ENCODE measurements around the gene CCL15. TPM values are rescaled to one million over a fixed set of nuclear protein-coding genes. Genes with fewer than 3 reads are reported as not detected.

The CCL15 gene
- total RNA-seq, 4 donors from 2014 or later = not detected

DNA sequence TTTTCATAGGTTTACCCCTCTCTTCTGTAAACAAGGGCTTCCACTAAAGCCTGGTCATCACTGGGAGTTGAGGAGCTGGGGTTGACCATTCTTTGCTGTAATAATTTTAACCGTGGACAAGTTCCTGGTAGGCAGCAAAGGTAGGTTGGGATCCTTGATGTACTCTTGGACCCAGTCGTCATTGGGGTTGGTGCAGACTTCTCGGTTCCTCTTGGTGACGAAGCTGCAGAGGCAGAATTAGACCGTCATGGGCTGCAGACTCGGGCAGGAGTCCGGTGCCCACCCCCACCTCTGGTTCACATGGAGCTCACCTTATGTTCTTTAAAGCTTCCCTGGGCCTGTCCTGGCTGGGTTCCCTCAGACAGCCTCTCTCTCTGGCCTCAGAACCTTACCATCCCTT, 23.8 kb downstream of the CCL15 start:
- TF ChIP-seq, protein P1, sequence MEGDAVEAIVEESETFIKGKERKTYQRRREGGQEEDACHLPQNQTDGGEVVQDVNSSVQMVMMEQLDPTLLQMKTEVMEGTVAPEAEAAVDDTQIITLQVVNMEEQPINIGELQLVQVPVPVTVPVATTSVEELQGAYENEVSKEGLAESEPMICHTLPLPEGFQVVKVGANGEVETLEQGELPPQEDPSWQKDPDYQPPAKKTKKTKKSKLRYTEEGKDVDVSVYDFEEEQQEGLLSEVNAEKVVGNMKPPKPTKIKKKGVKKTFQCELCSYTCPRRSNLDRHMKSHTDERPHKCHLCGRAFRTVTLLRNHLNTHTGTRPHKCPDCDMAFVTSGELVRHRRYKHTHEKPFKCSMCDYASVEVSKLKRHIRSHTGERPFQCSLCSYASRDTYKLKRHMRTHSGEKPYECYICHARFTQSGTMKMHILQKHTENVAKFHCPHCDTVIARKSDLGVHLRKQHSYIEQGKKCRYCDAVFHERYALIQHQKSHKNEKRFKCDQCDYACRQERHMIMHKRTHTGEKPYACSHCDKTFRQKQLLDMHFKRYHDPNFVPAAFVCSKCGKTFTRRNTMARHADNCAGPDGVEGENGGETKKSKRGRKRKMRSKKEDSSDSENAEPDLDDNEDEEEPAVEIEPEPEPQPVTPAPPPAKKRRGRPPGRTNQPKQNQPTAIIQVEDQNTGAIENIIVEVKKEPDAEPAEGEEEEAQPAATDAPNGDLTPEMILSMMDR (IDR thresholded peaks at IDR 0.05; ENCODE audit: low read depth) = no peak

DNA sequence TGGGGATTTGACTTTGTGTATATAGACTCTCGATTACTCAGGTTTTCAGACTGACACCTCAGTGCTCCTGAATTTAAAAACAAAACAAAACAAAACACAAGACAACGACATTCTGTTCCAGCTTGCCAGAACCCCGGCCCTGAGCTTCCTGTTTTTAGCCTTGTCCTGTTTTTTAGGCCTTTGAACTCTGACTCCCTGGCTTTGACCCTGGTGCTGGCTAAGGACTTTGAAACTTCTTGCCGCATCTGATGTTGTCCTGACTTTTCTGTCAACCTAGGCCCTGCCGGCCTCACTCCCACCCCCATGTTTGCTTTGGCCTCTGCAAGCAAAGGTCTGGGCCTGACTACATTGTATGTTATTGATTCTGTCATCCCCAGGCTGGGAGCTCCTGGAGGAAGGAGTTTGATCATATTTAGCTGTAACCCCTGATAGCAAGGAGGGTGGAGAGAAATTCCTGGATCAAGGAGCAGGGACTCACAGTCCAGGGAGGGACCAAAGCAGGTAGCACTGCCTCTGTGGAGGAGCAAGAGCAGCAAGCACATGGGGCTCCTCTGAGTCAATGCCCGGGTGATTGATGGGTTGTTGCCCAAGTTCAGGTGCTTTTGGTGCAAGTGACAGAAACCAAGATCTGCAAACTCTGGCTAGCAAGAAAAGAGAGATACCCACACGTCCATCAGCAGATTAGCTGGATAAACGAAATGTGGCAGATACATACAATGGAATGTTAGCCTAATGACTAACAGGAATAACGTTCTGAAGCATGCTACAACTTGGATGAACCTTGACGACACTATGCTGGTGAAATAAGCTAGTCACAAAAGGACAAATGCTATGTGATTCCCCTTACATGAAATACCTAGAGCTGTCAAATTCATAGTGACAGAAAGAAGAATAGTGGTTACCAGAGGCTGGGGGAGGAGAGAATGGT, 27.8 kb downstream of the CCL15 start:
- TF ChIP-seq, protein P1 (IDR thresholded peaks at IDR 0.05; ENCODE audit: low read depth) = no peak

GRCh38 chr17:35972945-35973332, 28.4 kb downstream of the CCL15 start:
- TF ChIP-seq, protein P1 (IDR thresholded peaks at IDR 0.05; ENCODE audit: low read depth) = no peak

DNA sequence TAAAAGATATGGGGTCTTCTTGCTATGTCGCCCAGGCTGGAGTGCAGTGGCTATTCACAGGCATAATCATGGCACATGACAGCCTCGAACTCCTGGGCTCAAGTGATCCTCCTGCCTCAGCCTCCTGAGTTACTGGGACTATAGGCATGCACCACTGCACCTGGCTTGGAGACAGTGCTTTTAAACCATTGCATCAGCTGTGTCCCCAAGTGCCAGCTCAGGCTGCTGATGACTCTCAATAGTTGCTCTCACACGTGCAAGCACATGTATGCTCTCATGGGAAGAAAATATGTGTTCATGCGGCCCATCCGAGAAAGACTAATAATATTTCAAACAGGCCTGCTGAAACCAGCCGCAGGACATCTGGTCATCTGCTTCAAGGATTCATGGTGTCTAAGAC, 28.8 kb downstream of the CCL15 start:
- TF ChIP-seq, protein P1 (IDR thresholded peaks at IDR 0.05; ENCODE audit: low read depth) = no peak

GRCh38 chr17:35972066-35972465, 29.3 kb downstream of the CCL15 start:
- TF ChIP-seq, protein P1 (IDR thresholded peaks at IDR 0.05; ENCODE audit: low read depth) = no peak

DNA sequence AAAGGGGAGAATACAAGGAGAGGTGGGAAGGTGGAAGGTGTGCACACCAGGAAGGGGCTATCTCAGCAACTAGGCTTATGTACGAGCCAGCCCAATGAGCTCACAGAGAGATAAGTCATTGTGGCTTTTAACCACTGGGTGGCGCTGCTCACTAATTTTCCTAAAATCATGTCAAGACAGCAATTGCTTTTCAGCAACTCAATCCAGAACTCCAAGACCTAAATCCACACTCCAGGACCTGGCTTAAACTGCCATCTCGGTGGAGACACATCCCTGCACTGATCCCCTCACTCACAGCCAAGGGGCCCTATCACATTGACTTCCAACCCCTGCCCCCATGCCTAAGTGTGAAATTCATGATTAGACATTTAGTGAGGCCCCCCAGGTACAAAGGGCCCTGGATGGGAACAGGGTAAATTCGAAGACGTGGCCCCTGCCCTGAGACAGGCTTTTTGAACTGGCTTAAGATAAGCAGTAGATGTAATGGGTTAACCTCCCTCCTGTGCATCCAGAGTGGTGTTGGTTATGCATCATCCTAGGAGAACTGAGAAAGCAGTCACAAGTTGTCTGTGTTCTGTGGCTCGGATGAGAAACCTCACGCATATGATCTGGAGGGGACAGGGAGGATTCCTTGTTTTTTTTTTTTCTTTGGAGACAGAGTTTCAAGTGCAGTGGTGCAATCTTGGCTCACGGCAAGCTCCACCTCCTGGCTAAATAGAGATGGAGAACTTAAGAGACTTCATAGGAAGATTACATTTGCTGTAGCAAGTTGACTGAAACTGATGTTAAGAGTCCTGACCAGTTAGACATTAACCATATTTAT, 31.6 kb downstream of the CCL15 start:
- TF ChIP-seq, protein P1 (IDR thresholded peaks at IDR 0.05; ENCODE audit: low read depth) = no peak

- TF ChIP-seq, protein P1 (IDR thresholded peaks at IDR 0.05; ENCODE audit: low read depth) = no peak
Observed at GRCh38 chr17:35968520-35969054, 32.8 kb downstream of the CCL15 start.
